22Rv1 (cell line): ENCODE data around the gene BEGAIN.
"Not testable (repeated sequence)": the region's sequence is repeated elsewhere in the genome, so short reads cannot be mapped to it uniquely, and the experiment has no call there.

Experiments used
- H3K27ac ChIP-seq: fragments of 450-650 bp; 2 replicates; pipeline ENCODE4 v1.5.1; 2017
- ZFX ChIP-seq: fragments of 450-650 bp; IDR thresholded peaks from 2 replicates; pipeline ENCODE4 v1.6.1; 2017; ENCODE audit warnings: antibody characterized with exemption, borderline replicate concordance
- TF ChIP-seq, protein P1 (sequence below): fragments of 450-650 bp; IDR thresholded peaks from 2 replicates; pipeline ENCODE4 v1.5.1; 2017; ENCODE audit warnings: mild to moderate bottlenecking

Gene BEGAIN

GRCh38 chr14:100526057-100526456 lies 61.2 kb downstream of the BEGAIN start:
- TF ChIP-seq ZFX: no peak
- TF ChIP-seq, protein P1, sequence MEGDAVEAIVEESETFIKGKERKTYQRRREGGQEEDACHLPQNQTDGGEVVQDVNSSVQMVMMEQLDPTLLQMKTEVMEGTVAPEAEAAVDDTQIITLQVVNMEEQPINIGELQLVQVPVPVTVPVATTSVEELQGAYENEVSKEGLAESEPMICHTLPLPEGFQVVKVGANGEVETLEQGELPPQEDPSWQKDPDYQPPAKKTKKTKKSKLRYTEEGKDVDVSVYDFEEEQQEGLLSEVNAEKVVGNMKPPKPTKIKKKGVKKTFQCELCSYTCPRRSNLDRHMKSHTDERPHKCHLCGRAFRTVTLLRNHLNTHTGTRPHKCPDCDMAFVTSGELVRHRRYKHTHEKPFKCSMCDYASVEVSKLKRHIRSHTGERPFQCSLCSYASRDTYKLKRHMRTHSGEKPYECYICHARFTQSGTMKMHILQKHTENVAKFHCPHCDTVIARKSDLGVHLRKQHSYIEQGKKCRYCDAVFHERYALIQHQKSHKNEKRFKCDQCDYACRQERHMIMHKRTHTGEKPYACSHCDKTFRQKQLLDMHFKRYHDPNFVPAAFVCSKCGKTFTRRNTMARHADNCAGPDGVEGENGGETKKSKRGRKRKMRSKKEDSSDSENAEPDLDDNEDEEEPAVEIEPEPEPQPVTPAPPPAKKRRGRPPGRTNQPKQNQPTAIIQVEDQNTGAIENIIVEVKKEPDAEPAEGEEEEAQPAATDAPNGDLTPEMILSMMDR: no peak
- H3K27ac ChIP-seq: no peak overlapping the region

DNA sequence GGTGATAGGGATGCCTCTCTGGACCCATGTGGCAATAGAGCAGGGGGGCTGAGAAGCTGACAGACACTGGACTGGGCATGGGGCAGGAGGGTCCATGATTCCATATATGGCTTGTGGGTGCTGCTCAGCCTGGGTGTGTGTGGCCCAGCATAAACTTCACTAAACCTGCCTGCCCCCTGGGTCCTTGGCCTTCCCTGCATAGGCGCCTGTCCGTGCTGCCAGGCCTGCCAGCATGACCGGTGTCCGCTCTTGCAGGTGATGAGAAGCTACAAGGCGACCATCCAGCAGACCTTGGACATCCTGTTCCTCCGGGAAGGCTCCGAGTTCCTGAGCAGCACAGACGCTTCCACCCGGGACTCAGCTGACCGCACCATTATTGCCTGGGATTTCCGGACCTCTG lies 61.6 kb downstream of the BEGAIN start:
- no peak overlapping the region for H3K27ac ChIP-seq
- TF ChIP-seq, protein P1: no peak
- no peak for TF ChIP-seq ZFX

GRCh38 chr14:100524933-100525243 lies 62.3 kb downstream of the BEGAIN start:
- no peak for TF ChIP-seq ZFX
- TF ChIP-seq, protein P1: no peak
- no peak overlapping the region for H3K27ac ChIP-seq

GRCh38 chr14:100524233-100524932 lies 62.8 kb downstream of the BEGAIN start:
- no peak overlapping the region for H3K27ac ChIP-seq
- no peak for TF ChIP-seq ZFX
- TF ChIP-seq, protein P1: no peak

- TF ChIP-seq ZFX: no peak
Measured at GRCh38 chr14:100523843-100524169, 63.4 kb downstream of the BEGAIN start.

GRCh38 chr14:100523131-100523842 lies 63.9 kb downstream of the BEGAIN start:
- no peak overlapping the region for H3K27ac ChIP-seq

More at GRCh38 chr14:100523843-100524169, 63.4 kb downstream of the BEGAIN start:
- no peak overlapping the region for H3K27ac ChIP-seq

GRCh38 chr14:100522616-100523099 lies 64.6 kb downstream of the BEGAIN start:
- no peak for TF ChIP-seq ZFX
- TF ChIP-seq, protein P1: no peak
- H3K27ac ChIP-seq: no peak overlapping the region

More at GRCh38 chr14:100523131-100523842, 63.9 kb downstream of the BEGAIN start:
- TF ChIP-seq, protein P1: no peak
- no peak for TF ChIP-seq ZFX

- H3K27ac ChIP-seq: not testable (repeated sequence)
Measured at GRCh38 chr14:100506053-100506452, 81.2 kb downstream of the BEGAIN start.
